Suprapubic skin (tissue), 4 donors: ENCODE results near the gene NEMF. TPM values are rescaled to one million over a fixed set of nuclear protein-coding genes. Genes with fewer than 3 reads are reported as not detected.
"Not testable (repeated sequence)": the region's sequence is repeated elsewhere in the genome, so short reads cannot be mapped to it uniquely, and the experiment has no call there.

ENCODE experiments used
- DNase-seq, 2 donors: peaks; one replicate each; pipeline ENCODE4 v3.0.0-alpha.2; 2019; ENCODE audit warnings: low spot score in 2 of 2
- H3K27ac ChIP-seq: fragments of 200-600 bp; sonication (generic); one replicate; pipeline ENCODE4 v1.5.1; 2019
- H3K27me3 ChIP-seq: fragments of 200-600 bp; sonication (generic); one replicate; pipeline ENCODE4 v1.5.1; 2019
- H3K36me3 ChIP-seq: fragments of 200-600 bp; sonication (generic); one replicate; pipeline ENCODE4 v1.5.1; 2019
- H3K4me1 ChIP-seq: fragments of 200-600 bp; sonication (generic); one replicate; pipeline ENCODE4 v1.5.1; 2019
- H3K4me3 ChIP-seq: fragments of 200-600 bp; sonication (generic); one replicate; pipeline ENCODE4 v1.5.1; 2019; ENCODE audit warnings: mild to moderate bottlenecking
- H3K9me3 ChIP-seq: fragments of 200-600 bp; sonication (generic); one replicate; pipeline ENCODE4 v1.5.1; 2019
- CTCF ChIP-seq, 2 donors: fragments of 200-600 bp in 1 of 2; fragments of 450-650 bp in 1 of 2; sonication (generic) in 1 of 2; IDR thresholded peaks; one replicate each; pipeline ENCODE4 v1.5.1; 2016 to 2019; ENCODE audit warnings: antibody characterized with exemption in 2 of 2, mild to moderate bottlenecking in 1 of 2, moderate library complexity in 1 of 2
- EP300 ChIP-seq: sonication (generic); formaldehyde crosslinking; IDR thresholded peaks from one replicate; pipeline ENCODE4 v1.6.1; 2017; ENCODE audit warnings: antibody characterized with exemption
- POLR2A ChIP-seq, 2 donors: fragments of 450-650 bp; IDR thresholded peaks; one replicate each; pipeline ENCODE4 v1.6.1; 2017; ENCODE audit warnings: antibody characterized with exemption in 2 of 2, mild to moderate bottlenecking in 2 of 2, moderate library complexity in 2 of 2
- POLR2AphosphoS5 ChIP-seq, 3 donors: sonication (generic); formaldehyde crosslinking; IDR thresholded peaks; one replicate each; pipeline ENCODE4 v1.6.1; 2017; ENCODE audit warnings: antibody characterized with exemption in 3 of 3
- WGBS: methylation state at CpG from one replicate; pipeline ENCODE4 v1.1.5; 2018; 5-methylcytosine and 5-hydroxymethylcytosine counted together
- total RNA-seq, 4 donors: library from RNA; depleted of rRNA; stranded (reverse); fragments of >200 nt; gene quantifications; one replicate each; pipeline ENCODE4 v1.1.0, GENCODE V29; 2016

NEMF gene
- total RNA-seq, 4 donors from 2014 or later: 70.6 to 181 (median 81.5) TPM

- no peak for TF ChIP-seq POLR2A (IDR thresholded peaks at IDR 0.05)
- TF ChIP-seq POLR2AphosphoS5 (IDR thresholded peaks at IDR 0.05): no peak
- TF ChIP-seq CTCF (IDR thresholded peaks at IDR 0.05): no peak
- no peak for TF ChIP-seq EP300
- Histone ChIP-seq H3K9me3 (no peaks in the 10 kb centered on the region), H3K36me3 (peaks cover 4% of the 10 kb centered on the region), H3K27ac (no peak overlapping the region), H3K27me3 (no peaks in the 10 kb centered on the region), H3K4me1 (peaks cover 47% of the 10 kb centered on the region), H3K4me3 (peak overlapping the region; percentile 77)
- WGBS: 33% methylated on average over 5 of the region's 5 CpGs
- DNase-seq: no peak
These were observed 44.4 kb upstream of the NEMF start for GRCh38 chr14:49896966-49897365.

- not testable (repeated sequence) for H3K27me3 ChIP-seq, DNase-seq, H3K9me3 ChIP-seq, H3K27ac ChIP-seq, H3K36me3 ChIP-seq
- peaks cover 52% of the 10 kb centered on the region for H3K4me1 ChIP-seq
- peak overlapping the region; percentile 77 for H3K4me3 ChIP-seq
These were observed 43.7 kb upstream of the NEMF start for GRCh38 chr14:49896272-49896671.

GRCh38 chr14:49895480-49895879 lies 42.9 kb upstream of the NEMF start:
- H3K27ac ChIP-seq: peak overlapping the region; percentile 27
- WGBS: 15% methylated on average over 4 of the region's 4 CpGs
- no peaks in the 10 kb centered on the region for H3K27me3 ChIP-seq
- peaks cover 4% of the 10 kb centered on the region for H3K36me3 ChIP-seq
- H3K4me1 ChIP-seq: peaks cover 52% of the 10 kb centered on the region
- H3K9me3 ChIP-seq: no peaks in the 10 kb centered on the region
- DNase-seq: no peak
- H3K4me3 ChIP-seq: peak overlapping the region; percentile 77
- TF ChIP-seq EP300 (no peak), POLR2AphosphoS5 (IDR thresholded peaks at IDR 0.05) (no peak), CTCF (IDR thresholded peaks at IDR 0.05) (no peak)

- H3K36me3 ChIP-seq, DNase-seq, H3K9me3 ChIP-seq, H3K27me3 ChIP-seq: not testable (repeated sequence)
- Histone ChIP-seq H3K4me3 (peak overlapping the region; percentile 77), H3K4me1 (peaks cover 51% of the 10 kb centered on the region), H3K27ac (peak overlapping the region; percentile 98)
- WGBS: 5% methylated on average over 8 of the region's 8 CpGs
These were observed 41.9 kb upstream of the NEMF start for GRCh38 chr14:49894214-49895107.

- TF ChIP-seq CTCF (IDR thresholded peaks at IDR 0.05): no peak
- TF ChIP-seq POLR2A (IDR thresholded peaks at IDR 0.05): peak in 1 of 2 donors; percentile 2
- TF ChIP-seq POLR2AphosphoS5 (IDR thresholded peaks at IDR 0.05): no peak
- Histone ChIP-seq H3K4me3 (peak overlapping the region; percentile 77), H3K9me3 (no peaks in the 10 kb centered on the region), H3K4me1 (peaks cover 42% of the 10 kb centered on the region), H3K27me3 (no peaks in the 10 kb centered on the region), H3K36me3 (peaks cover 4% of the 10 kb centered on the region), H3K27ac (peak overlapping the region; percentile 98)
- DNase-seq: peak; percentile 84 to 85
- 0% methylated on average over 11 of the region's 85 CpGs for WGBS
These were observed 41.0 kb upstream of the NEMF start for GRCh38 chr14:49893309-49894213.
